ENCODE results near the gene PPM1H. TPM values are rescaled to one million over a fixed set of nuclear protein-coding genes. Genes with fewer than 3 reads are reported as not detected.

Gene PPM1H
- total and polyA plus RNA-seq, 10 of the 15 experiments (the other 5 are each of a cell fraction or from before 2014, with no cell fraction given): 0.11 to 0.83 (median 0.49) TPM

GRCh38 chr12:62910549-62911169 lies 24.3 kb downstream of the PPM1H start:
- ATAC-seq: no peak
- Histone ChIP-seq H3K4me1 (ENCODE audit: control insufficient read depth, insufficient read depth, low read length) (no peaks in the 10 kb centered on the region), H3K36me3 (ENCODE audit: control insufficient read depth in 2 of 2, insufficient read depth in 2 of 2, low read length in 1 of 2) (no peaks in the 10 kb centered on the region), H4K20me1 (ENCODE audit: control insufficient read depth, insufficient read depth) (no peaks in the 10 kb centered on the region), H3K27me3 (replicated peaks in 1 of 2; ENCODE audit: control insufficient read depth in 2 of 2, insufficient read depth in 2 of 2, low read length in 1 of 2) (no peaks in the 10 kb centered on the region; a peak in 1 of 4 replicates), H3K9ac (ENCODE audit: control insufficient read depth, insufficient read depth, low read length) (no peak overlapping the region), H3K79me2 (ENCODE audit: control insufficient read depth, insufficient read depth, low read length) (no peaks in the 10 kb centered on the region), H2AFZ (ENCODE audit: control insufficient read depth, low read depth, low read length) (no peak overlapping the region), H3K4me2 (ENCODE audit: control insufficient read depth, insufficient read depth) (no peak overlapping the region), H3K4me3 (no peak overlapping the region), H3K27ac (ENCODE audit: control insufficient read depth, insufficient read depth) (no peak overlapping the region), H3K9me3 (replicated peaks; ENCODE audit: control insufficient read depth, insufficient read depth, low read length) (no peaks in the 10 kb centered on the region)
- no TSS peak for BruUV-seq (replicated peaks)
- no peak for FAIRE-seq
- no peak for TF ChIP-seq NFYB (IDR thresholded peaks at IDR 0.05; ENCODE audit: insufficient read depth, low read depth, low read length)
- no peak for TF ChIP-seq ZSCAN29 (IDR thresholded peaks at IDR 0.05)
- TF ChIP-seq CBFB (IDR thresholded peaks at IDR 0.05; ENCODE audit: low read depth): no peak
- TF ChIP-seq ZNF384 (IDR thresholded peaks at IDR 0.05; ENCODE audit: borderline replicate concordance, low read depth, low read length): no peak
- TF ChIP-seq, protein P1, sequence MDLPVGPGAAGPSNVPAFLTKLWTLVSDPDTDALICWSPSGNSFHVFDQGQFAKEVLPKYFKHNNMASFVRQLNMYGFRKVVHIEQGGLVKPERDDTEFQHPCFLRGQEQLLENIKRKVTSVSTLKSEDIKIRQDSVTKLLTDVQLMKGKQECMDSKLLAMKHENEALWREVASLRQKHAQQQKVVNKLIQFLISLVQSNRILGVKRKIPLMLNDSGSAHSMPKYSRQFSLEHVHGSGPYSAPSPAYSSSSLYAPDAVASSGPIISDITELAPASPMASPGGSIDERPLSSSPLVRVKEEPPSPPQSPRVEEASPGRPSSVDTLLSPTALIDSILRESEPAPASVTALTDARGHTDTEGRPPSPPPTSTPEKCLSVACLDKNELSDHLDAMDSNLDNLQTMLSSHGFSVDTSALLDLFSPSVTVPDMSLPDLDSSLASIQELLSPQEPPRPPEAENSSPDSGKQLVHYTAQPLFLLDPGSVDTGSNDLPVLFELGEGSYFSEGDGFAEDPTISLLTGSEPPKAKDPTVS (IDR thresholded peaks at IDR 0.05; ENCODE audit: low read depth, low read length): no peak
- TF ChIP-seq, protein P2, sequence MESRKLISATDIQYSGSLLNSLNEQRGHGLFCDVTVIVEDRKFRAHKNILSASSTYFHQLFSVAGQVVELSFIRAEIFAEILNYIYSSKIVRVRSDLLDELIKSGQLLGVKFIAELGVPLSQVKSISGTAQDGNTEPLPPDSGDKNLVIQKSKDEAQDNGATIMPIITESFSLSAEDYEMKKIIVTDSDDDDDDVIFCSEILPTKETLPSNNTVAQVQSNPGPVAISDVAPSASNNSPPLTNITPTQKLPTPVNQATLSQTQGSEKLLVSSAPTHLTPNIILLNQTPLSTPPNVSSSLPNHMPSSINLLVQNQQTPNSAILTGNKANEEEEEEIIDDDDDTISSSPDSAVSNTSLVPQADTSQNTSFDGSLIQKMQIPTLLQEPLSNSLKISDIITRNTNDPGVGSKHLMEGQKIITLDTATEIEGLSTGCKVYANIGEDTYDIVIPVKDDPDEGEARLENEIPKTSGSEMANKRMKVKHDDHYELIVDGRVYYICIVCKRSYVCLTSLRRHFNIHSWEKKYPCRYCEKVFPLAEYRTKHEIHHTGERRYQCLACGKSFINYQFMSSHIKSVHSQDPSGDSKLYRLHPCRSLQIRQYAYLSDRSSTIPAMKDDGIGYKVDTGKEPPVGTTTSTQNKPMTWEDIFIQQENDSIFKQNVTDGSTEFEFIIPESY (IDR thresholded peaks at IDR 0.05): no peak
- intact Hi-C loops (cut with micrococcal nuclease; ENCODE audit: unreplicated experiment) (no loop called here), in situ Hi-C loops (cut with MboI) (no loop called here)
- DNase-seq (ENCODE audit: low read depth, low spot score): no peak
- ChIA-PET RAD21 (ENCODE audit: unreplicated experiment) (no interaction called here), SMC1A (ENCODE audit: uncharacterized antibody, unreplicated experiment) (no interaction called here), POLR2A (no interaction called here), CTCF (no interaction called here)
- 13% methylated on average over 5 of the region's 5 CpGs for WGBS (ENCODE audit: insufficient coverage, insufficient replicate concordance, low lambda C conversion rate, missing lambda C conversion rate)

All from GM12878 (cell line).